K562 (cell line): ENCODE results near the gene KNTC1. TPM values are rescaled to one million over a fixed set of nuclear protein-coding genes. Genes with fewer than 3 reads are reported as not detected.

ENCODE experiments used
- ATAC-seq: fragments of 200-7000 bp; cut with Tn5 transposase; 3 replicates; pipeline ENCODE4 v1.9.1; 2020; ENCODE audit warnings: moderate library complexity
- BruUV-seq: library from RNA; stranded (reverse); fragments of 400-500 nt; replicated peaks from 2 replicates; lab custom pipeline; 2021; lab: Mats Ljungman, UMichigan
- CTCF ChIA-PET: fragments of 300-600 bp; formaldehyde crosslinking; extraction: SDS; loops from one replicate; lab custom pipeline; 2021; ENCODE audit warnings: low intra/inter-chr PET ratio; lab: Yijun Ruan, JAX
- POLR2A ChIA-PET: fragments of 300-600, 350-650 bp; sonication (Branson Sonifier 250); formaldehyde crosslinking; extraction: SDS; loops from one replicate; lab custom pipeline; 2021; ENCODE audit warnings: antibody characterized with exemption, inconsistent platforms; lab: Yijun Ruan, JAX
- DNase-seq, 4 experiments: peaks; one replicate each; pipeline versions ENCODE4 v3.0.0 to v3.0.0-alpha.2; 2011 to 2018; ENCODE audit warnings: low spot score in 3 of 4, mixed read lengths in 3 of 4; ENCODE audit errors: extremely low read depth in 1 of 4
- FAIRE-seq: peaks from 2 replicates; lab custom pipeline; 2011; peaks lifted over from hg19 to GRCh38; lab: Jason Lieb, UNC
- H2AFZ ChIP-seq: 2 replicates; pipeline ENCODE4 v1.6.0; 2011; ENCODE audit warnings: low read depth, low read length, control low read depth, inconsistent platforms
- H3K27ac ChIP-seq: fragments of 200-600 bp; 3 replicates; pipeline ENCODE4 v1.8.0; 2011; ENCODE audit warnings: low read depth, mild to moderate bottlenecking, control low read depth, inconsistent platforms, low read length, moderate library complexity, mixed read lengths; ENCODE audit errors: extremely low read depth
- H3K27me3 ChIP-seq, 2 experiments: fragments of 300-600 bp in 1 of 2; 2 replicates in 1 of 2; 3 replicates in 1 of 2; pipeline versions ENCODE4 v1.6.0 to v1.8.0; 2011; ENCODE audit warnings: inconsistent platforms in 2 of 2, low read length in 2 of 2, mild to moderate bottlenecking in 1 of 2, mixed read lengths in 1 of 2, moderate library complexity in 1 of 2; ENCODE audit not compliant: control insufficient read depth in 2 of 2, insufficient read depth in 2 of 2
- H3K36me3 ChIP-seq: fragments of 300-600 bp; 3 replicates; pipeline ENCODE4 v1.8.0; 2011; ENCODE audit warnings: mild to moderate bottlenecking, low read length, inconsistent platforms; ENCODE audit not compliant: control insufficient read depth, insufficient read depth
- H3K4me1 ChIP-seq, 2 experiments: fragments of 200-600 bp in 1 of 2; replicated peaks in 1 of 2; 2 replicates in 1 of 2; 3 replicates in 1 of 2; pipeline versions ENCODE4 v1.5.1 to v1.8.0; 2011; ENCODE audit warnings: inconsistent platforms in 2 of 2, low read length in 2 of 2, mild to moderate bottlenecking in 1 of 2, mixed read lengths in 1 of 2, moderate library complexity in 1 of 2; ENCODE audit not compliant: control insufficient read depth in 2 of 2, insufficient read depth in 2 of 2
- H3K4me2 ChIP-seq: 2 replicates; pipeline ENCODE4 v1.6.1; 2011; ENCODE audit warnings: low read length, control low read depth, inconsistent platforms, mixed read lengths; ENCODE audit not compliant: insufficient read depth
- H3K4me3 ChIP-seq: fragments of 200-600 bp; sonication (generic), shearing (Covaris generic); 2 replicates; pipeline ENCODE4 v1.5.1; 2016; ENCODE audit warnings: control low read depth, inconsistent platforms
- H3K79me2 ChIP-seq: fragments of 200-600 bp; 3 replicates; pipeline ENCODE4 v1.8.0; 2011; ENCODE audit warnings: low read length, inconsistent platforms; ENCODE audit not compliant: control insufficient read depth, insufficient read depth
- H3K9ac ChIP-seq, 2 experiments: 2 replicates each; pipeline versions ENCODE4 v1.6.0 to v1.6.1; 2011; ENCODE audit warnings: low read depth in 2 of 2, low read length in 2 of 2, control low read depth in 1 of 2, inconsistent platforms in 1 of 2, mild to moderate bottlenecking in 1 of 2, mixed read lengths in 1 of 2; ENCODE audit not compliant: insufficient read depth in 1 of 2
- H3K9me1 ChIP-seq: one replicate; pipeline ENCODE4 v1.6.0; 2011; ENCODE audit warnings: inconsistent platforms, mild to moderate bottlenecking, low read length, moderate library complexity; ENCODE audit not compliant: control insufficient read depth, insufficient read depth
- H3K9me3 ChIP-seq: replicated peaks from 2 replicates; pipeline ENCODE4 v1.5.1; 2011; ENCODE audit warnings: low read depth, low read length, inconsistent platforms; ENCODE audit not compliant: control insufficient read depth, insufficient read depth
- H4K20me1 ChIP-seq: replicated peaks from 2 replicates; pipeline ENCODE4 v1.6.1; 2011; ENCODE audit warnings: low read length, inconsistent platforms, mixed read lengths; ENCODE audit not compliant: control insufficient read depth, insufficient read depth
- FOS ChIP-seq: IDR thresholded peaks from 3 replicates; pipeline ENCODE4 v1.6.1; 2011; ENCODE audit not compliant: insufficient read length; ENCODE audit errors: extremely low read depth
- RBBP5 ChIP-seq: fragments of 200-600 bp; sonication (generic); IDR thresholded peaks from 2 replicates; pipeline ENCODE4 v1.6.1; 2012; ENCODE audit warnings: borderline replicate concordance, mild to moderate bottlenecking, low read length, control low read depth, inconsistent platforms; ENCODE audit not compliant: insufficient read depth, poor library complexity, severe bottlenecking
- TEAD2 ChIP-seq: fragments of 450-650 bp; IDR thresholded peaks from 2 replicates; pipeline ENCODE4 v1.6.1; 2016; ENCODE audit warnings: missing genetic modification characterization, control low read depth, missing compliant biosample characterization
- ZFP36 ChIP-seq: fragments of 150-350 bp; IDR thresholded peaks from 2 replicates; pipeline ENCODE4 v1.6.1; 2018; ENCODE audit warnings: low read length, low read depth; ENCODE audit not compliant: partially characterized antibody
- ZNF124 ChIP-seq: sonication (generic); formaldehyde crosslinking; IDR thresholded peaks from 2 replicates; pipeline ENCODE4 v1.8.1; 2022; ENCODE audit warnings: missing genetic modification reagents
- ZNF140 ChIP-seq: fragments of 250-450 bp; sonication (Bioruptor Pico); IDR thresholded peaks from 2 replicates; pipeline ENCODE4 v1.8.0; 2021; ENCODE audit warnings: moderate library complexity, mild to moderate bottlenecking, inconsistent platforms
- ZNF830 ChIP-seq: fragments of 250-450 bp; sonication (Bioruptor Pico); IDR thresholded peaks from 2 replicates; pipeline ENCODE4 v1.5.0; 2021; ENCODE audit warnings: mild to moderate bottlenecking
- WGBS: fragments of 100-300 bp; shearing (Covaris generic); methylation state at CpG from one replicate; pipeline ENCODE4 v1.1.6; 2016; ENCODE audit warnings: low coverage, mixed read lengths; ENCODE audit not compliant: insufficient coverage; ENCODE audit errors: missing lambda C conversion rate; 5-methylcytosine and 5-hydroxymethylcytosine counted together
- in situ Hi-C: fragments of 300-500 bp; cut with MboI; formaldehyde crosslinking; loops from 4 replicates; pipeline ENCODE4 v1.15.0; 2018; ENCODE audit warnings: inconsistent platforms, mixed read lengths
- intact Hi-C: fragments of 100-400 bp; cut with micrococcal nuclease; formaldehyde crosslinking; loops from 2 replicates; pipeline ENCODE4 v1.14.2; 2022
- polyA plus RNA-seq, 8 experiments: library from polyadenylated mRNA; depleted of rRNA in 4 of 8; stranded (reverse) in 5 of 8; unstranded in 3 of 8; fragments of >200 nt; fragmentation: Nextera tagmentation in 2 of 8; fragmentation: Illumina TruSeq in 1 of 8; extraction: Ambion mirVana in 2 of 8; extraction: Trizol in 1 of 8; gene quantifications; 2 replicates each; pipeline versions ENCODE4 v1.2.1 to v1.2.3, GENCODE V29; 2011 to 2014; ENCODE audit warnings: inconsistent platforms in 1 of 8, missing spikeins in 1 of 8
- total RNA-seq, 7 experiments: library from RNA; depleted of rRNA in 6 of 7; stranded (reverse); fragments of >200 nt in 6 of 7; fragmentation: Illumina TruSeq in 2 of 7; extraction: Trizol in 2 of 7; gene quantifications; 2 replicates each; pipeline versions ENCODE4 v1.2.1 to v1.2.3, GENCODE V29; 2011 to 2021; ENCODE audit warnings: low replicate concordance in 1 of 7
- TF ChIP-seq, protein P1 (sequence below): fragments of 250-450 bp; sonication (Bioruptor Pico); IDR thresholded peaks from 2 replicates; pipeline ENCODE4 v1.9.0; 2021; ENCODE audit warnings: mild to moderate bottlenecking, inconsistent platforms

KNTC1 gene
- total and polyA plus RNA-seq, 9 of the 15 experiments (the other 6 are each of a cell fraction or from before 2014, with no cell fraction given), result 38.9 to 135 (median 99.6) TPM

DNA sequence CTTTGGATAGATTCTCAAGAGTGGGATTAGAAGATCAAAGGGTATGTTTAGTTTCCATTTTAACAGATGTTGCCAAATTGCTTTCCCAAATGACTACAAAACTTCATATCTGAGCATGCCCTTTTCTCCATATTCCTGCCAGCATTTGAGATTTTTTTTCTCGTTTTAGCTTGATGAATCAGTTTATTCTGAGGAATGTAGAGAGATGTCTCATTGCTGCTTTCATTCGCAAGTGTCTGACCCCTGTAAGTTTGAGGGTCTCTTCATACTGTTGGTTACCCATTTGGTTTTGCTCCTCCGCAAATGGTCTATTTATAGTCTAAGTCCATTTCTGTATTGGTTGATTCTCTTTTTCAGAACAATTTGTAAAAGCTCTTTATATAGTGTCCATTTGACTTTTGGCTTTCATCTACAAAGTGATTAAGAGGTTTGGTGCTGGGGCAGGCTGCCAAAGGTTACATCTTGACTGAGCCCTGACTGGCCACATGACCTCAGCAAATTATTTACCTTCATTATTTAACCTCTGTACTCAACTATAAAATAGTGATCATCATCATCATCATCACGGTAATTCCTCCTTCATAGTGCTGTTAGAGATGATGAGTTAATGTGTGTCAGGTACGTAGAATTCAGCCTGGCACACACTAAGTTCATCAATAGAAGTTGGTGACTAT lies 142.5 kb downstream of the KNTC1 start:
- Histone ChIP-seq H3K9me1 (no peaks in the 10 kb centered on the region), H3K27me3 (peaks cover 0 to 19% of the 10 kb centered on the region in 2 experiments; a peak in 2 of 5 replicates), H3K4me2 (no peak overlapping the region), H3K9ac (no peak overlapping the region), H3K9me3 (no peaks in the 10 kb centered on the region), H3K4me1 (no peaks in the 10 kb centered on the region; a peak in 1 of 5 replicates), H3K4me3 (no peak overlapping the region), H2AFZ (no peak overlapping the region), H3K36me3 (no peaks in the 10 kb centered on the region), H3K27ac (no peak overlapping the region), H3K79me2 (no peaks in the 10 kb centered on the region), H4K20me1 (no peaks in the 10 kb centered on the region)
- no peak for ATAC-seq
- WGBS, result 15% methylated on average over 5 of the region's 5 CpGs
- CTCF ChIA-PET, result interaction anchor here (0.5 to 0.6 kb wide), 2 partner anchors 380 to 939 kb away, joined by 3 to 5 read pairs; no protein-coding TSS in a partner anchor
- TF ChIP-seq RBBP5 (no peak), ZFP36 (no peak), ZNF140 (CRISPR knock-in tag) (no peak), ZNF124 (CRISPR knock-in tag) (no peak), FOS (no peak), ZNF830 (CRISPR knock-in tag) (no peak), TEAD2 (tag) (no peak)
- TF ChIP-seq, protein P1, sequence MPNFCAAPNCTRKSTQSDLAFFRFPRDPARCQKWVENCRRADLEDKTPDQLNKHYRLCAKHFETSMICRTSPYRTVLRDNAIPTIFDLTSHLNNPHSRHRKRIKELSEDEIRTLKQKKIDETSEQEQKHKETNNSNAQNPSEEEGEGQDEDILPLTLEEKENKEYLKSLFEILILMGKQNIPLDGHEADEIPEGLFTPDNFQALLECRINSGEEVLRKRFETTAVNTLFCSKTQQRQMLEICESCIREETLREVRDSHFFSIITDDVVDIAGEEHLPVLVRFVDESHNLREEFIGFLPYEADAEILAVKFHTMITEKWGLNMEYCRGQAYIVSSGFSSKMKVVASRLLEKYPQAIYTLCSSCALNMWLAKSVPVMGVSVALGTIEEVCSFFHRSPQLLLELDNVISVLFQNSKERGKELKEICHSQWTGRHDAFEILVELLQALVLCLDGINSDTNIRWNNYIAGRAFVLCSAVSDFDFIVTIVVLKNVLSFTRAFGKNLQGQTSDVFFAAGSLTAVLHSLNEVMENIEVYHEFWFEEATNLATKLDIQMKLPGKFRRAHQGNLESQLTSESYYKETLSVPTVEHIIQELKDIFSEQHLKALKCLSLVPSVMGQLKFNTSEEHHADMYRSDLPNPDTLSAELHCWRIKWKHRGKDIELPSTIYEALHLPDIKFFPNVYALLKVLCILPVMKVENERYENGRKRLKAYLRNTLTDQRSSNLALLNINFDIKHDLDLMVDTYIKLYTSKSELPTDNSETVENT (CRISPR knock-in tag), result no peak
- FAIRE-seq, result peak; percentile 40
- no TSS peak for BruUV-seq
- intact Hi-C loops (no loop called here), in situ Hi-C loops (no loop called here)
- POLR2A ChIA-PET, result no interaction called here
- DNase-seq, result no peak
